Body of pancreas (tissue), 4 donors: Measurements from ENCODE around the gene SCARF2.

Experiments used
- CTCF ChIP-seq, 7 experiments: fragments of 450-650 bp in 4 of 7; fragments of 200-600 bp in 3 of 7; sonication (generic) in 3 of 7; IDR thresholded peaks; one replicate each; pipeline ENCODE4 v1.5.1; 2016 to 2019; ENCODE audit warnings: antibody characterized with exemption in 7 of 7
- POLR2A ChIP-seq, 3 donors: fragments of 450-650 bp; IDR thresholded peaks; one replicate each; pipeline ENCODE4 v1.6.1; 2016; ENCODE audit warnings: antibody characterized with exemption in 3 of 3, mild to moderate bottlenecking in 2 of 3

GRCh38 chr22:20383538-20383937, 54.1 kb downstream of the SCARF2 start:
- TF ChIP-seq CTCF (IDR thresholded peaks at IDR 0.05) (no peak), POLR2A (IDR thresholded peaks at IDR 0.05) (no peak)
